Inflammatory macrophage treated with lipopolysaccharide for 1 hour (primary cell): ENCODE measurements around the gene GRM4.
A peak's percentile ranks its signal among the peaks of the same experiment; 100 is the strongest.

Experiments used
- DNase-seq, 2 donors: peaks; one replicate each; pipeline ENCODE4 v3.0.0-alpha.2; 2020 to 2022

GRM4 gene

DNA sequence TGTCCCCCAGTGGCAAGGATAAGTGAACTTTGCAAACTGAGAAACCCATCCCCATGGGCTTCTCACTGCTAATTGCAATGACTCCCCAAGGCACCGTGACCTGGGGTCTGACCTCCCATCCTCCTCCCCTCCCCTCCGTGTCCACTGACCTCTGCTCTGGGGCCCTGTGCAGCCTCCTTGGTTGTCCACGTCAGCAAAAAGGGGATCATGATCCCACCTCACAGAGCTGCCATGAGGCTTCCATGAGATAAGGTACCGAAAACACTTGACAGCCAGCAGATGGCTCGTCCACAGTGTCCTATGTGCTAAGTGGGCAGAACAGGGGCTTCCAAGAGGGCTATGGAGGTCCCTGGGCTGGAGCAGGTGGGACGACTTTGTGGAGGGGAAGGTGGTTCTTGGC lies 104.5 kb downstream of the GRM4 start:
- no peak for DNase-seq

DNA sequence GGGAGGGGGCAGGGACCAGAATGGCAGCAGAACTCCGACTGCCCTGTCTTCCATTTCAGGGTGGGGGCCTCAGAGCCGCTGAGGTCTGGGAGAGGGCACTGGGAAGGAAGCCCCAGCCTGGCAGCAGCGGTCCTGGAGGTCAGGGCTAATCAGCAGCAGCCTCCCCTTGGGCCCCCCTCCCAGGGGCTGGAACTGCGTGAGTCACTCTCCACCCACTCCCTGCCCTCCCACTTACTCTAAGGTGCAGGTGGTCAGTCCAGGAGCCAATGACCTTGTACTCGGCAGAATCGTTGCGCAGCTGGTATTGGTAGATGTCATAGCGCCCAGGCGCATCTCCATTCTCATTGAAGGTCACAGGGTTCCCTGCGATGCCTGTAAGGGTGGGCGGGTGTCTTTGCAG lies 105.9 kb downstream of the GRM4 start:
- DNase-seq, result no peak

DNA sequence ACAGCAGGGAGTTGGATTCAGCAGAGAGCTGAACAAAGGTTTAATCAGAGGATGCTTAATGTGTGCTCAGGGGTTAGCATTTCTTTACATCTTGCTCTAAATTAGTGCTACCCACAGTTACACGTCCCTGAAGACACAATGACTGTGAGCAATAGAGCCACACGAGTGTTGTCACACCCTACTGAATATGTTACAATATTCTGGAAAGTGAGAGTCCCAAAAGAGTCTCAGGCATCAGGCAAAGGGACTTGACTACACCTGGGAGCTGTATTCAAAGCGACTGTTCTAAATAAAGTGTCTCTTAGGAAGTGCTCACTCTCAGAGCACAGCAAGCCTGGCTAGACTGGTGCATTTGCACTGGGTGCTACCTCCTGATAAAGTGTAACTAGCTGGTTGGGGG lies 108.7 kb downstream of the GRM4 start:
- DNase-seq, result no peak

DNA sequence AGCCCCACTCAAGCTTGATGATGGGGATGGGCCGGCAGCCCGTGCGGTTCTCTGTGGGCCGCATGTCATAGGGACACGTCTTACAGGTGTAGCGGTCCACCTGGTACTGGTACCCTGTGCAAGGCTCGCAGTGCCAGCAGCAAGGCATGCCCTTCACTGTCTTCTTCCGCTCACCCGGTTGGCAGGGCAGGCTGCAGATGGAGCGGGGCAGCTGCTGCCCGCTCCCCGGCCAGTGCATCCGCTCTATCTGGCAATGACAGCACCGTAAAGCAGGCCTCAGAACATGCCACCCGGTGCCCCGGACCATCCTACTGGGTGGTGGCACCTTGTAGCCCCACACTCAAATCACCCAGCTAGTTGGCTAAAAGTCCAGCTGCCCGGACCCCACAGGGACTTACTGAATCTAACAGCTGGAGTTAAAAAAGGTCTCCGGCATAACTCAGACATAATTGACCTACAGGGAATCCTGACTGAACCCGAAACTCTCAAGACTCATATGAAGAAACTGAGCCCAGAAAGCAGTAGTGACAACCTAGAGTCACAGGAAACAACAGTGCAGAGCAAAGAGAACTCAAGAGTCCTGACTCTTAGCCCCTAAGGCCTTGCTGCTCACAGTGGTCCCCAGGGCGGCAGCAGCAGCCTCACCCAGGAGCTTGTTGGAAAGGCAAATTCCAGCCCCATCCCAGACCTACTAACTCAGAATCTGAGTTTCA lies 109.4 kb downstream of the GRM4 start:
- DNase-seq, result no peak

DNA sequence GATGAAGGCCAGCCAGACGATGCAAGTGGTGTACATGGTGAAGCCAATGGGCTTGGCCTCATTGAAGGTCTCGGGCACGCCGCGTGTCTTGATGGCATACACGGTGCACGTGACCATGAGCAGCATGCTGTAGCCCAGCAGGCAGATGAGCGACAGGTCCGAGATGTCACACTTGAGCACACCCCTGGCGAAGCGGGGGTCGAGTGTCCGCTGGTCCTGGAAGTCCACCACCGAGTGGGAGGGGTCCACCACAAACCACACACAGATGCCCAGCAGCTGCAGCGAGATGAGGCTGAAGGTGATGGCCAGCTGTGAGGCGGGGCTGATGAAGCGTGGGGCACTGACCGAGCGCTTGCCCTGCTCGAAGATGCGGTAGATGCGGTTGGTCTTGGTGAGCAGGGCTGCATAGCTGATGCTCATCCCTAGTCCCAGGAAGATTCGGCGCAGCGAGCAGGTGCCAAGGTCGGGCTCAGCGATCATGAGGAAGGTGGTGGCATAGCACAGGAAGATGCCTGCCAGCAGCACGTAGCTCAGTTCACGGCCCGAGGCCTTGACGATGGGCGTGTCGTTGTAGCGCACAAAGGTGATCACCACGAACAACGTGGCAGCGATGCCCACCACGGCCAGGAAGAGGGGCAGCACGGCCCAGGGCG lies 110.1 kb downstream of the GRM4 start:
- no peak for DNase-seq

DNA sequence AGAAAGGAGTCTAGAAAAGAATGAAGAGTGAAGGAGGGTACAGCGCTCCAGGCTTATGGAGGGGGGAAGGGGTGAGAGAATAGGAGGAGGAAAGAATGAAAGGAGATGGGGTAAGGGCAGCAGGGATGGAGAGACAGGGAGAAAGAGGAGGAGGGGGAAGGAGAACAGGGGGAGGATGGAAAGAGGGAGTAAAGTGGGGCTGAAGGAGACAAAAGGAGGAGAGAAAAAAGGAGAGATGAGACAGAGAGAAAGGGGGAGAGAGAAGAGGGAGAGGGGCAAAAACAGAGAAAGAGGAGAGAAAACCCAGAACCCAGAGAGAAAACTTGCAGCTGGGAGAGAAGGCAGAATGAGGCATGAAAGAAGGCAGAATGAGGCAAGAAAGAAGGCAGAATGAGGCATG lies 110.7 kb downstream of the GRM4 start:
- no peak for DNase-seq

DNA sequence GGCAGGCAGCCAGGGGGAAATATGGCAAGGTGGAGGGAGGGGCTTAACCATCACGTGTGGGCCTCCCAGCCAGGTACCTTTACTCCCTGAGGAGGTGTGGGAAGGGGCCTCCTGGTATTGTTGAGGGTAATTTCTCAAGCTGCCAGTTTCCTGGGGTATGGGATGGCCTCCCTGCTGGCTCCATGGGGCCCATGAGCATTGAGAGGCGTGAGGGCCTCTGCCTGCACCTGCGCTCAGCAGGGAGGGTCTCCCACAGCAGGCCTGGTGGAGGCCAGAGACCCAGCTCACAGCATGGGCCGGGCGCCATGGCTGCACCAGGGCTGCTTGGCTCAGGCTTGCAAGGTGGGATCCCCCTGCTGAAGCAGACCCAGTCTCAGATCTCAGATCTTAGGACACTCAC lies 113.0 kb downstream of the GRM4 start:
- no peak for DNase-seq

DNA sequence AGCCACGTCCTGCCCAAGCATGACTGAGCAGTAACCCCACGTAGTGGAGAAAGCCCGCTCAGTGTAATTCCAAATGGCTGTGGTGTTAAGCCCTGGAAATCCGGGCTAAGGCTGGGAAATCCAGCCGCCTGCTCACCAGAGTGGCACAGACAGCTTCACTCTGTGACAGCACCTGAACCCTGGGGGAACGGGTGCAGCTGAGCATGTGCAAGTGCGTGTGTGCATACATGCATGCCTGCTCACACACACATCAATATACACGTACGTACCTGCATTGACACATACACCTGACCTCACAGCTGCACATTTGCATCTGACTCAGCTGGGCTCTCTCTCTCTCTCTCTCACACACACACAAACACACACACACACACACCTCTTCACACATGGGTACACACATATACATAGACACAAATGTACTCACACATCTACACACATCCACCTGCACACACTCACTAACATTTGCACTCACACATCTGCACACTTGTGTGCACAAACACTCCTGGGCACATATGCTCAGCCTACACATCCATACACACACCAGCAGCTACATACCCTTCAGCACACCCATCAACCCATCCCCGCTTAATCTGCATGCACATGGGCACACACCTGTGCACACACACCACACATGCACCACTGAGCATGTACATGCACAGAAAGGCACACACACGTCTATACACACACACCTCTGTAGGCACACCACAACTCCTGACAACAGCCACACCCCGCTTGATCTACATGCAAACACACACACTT lies 114.1 kb downstream of the GRM4 start:
- DNase-seq, result no peak

DNA sequence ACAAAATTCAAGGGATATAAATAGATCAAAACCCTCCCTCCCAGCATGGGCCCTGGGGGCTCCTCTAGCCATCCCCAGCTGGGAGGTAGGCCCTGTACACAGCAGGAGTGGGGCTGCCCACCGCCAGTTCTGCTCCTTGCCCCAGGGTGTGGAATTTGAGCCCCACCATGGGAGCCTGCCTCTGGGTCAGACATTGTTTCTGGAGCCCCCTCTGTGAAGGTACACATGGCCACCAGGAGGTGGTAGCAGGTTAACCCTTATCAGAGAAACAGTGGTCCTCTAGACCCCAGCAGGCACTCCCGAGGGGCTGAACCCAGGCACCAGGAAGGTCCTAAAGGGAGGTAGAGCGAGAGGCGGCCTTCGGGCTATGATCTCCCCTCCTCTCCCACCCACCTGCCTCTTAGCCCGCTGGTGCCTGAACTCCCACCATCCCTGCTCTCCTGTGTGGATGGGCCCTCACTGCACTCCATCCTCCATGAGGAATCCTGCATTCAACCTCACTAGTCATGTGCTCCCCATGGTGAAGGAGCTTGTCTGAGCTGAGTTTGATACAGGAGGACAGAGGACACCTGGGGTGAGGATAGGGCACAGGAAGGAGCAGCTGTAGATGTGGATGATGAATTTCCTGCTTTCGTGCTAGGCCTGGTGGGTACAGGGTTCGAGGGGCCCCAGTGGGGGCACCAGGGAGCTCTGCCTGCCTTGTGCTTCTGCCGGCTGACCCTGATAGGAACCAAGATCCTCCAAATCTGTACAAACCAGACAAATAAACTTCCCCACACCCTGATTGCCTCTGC lies 114.9 kb downstream of the GRM4 start:
- no peak for DNase-seq

DNA sequence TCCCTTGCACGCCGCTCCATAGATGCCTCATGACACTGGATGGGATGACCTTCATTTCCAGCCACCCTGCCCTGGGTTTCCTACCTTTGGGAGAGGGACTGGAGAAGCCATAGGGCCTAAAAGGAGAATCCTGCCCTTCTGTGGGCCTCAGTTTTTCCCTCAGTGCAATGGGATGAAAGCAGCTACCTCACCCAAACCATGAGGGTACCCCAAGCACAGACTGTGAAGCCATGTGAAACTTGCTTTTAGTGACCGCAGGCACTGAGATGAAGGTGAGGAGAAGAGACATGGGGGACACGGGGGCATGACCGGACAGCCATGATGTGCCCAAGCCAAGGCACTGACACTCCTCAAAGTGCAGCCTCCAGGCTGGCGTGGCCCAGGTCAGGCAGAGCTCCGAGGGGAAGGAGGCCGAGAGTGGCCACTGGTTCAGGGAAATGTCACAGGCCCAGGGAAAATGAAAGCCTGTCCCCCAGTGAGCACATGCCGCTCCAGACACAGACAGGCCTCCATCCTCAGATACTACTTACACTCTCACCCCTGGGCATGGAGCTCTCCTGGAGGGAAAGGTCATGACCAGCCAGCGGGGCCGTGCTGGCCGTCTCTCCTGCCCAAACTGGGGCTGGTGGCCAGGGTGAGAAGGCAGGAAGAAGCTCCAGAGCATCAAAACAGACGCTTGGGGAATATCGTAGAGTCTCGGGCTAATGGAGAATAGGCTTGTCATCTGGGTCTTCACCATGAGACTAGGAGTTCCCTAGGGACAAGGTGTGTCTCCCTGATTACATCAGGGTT lies 116.2 kb downstream of the GRM4 start:
- DNase-seq, result no peak

DNA sequence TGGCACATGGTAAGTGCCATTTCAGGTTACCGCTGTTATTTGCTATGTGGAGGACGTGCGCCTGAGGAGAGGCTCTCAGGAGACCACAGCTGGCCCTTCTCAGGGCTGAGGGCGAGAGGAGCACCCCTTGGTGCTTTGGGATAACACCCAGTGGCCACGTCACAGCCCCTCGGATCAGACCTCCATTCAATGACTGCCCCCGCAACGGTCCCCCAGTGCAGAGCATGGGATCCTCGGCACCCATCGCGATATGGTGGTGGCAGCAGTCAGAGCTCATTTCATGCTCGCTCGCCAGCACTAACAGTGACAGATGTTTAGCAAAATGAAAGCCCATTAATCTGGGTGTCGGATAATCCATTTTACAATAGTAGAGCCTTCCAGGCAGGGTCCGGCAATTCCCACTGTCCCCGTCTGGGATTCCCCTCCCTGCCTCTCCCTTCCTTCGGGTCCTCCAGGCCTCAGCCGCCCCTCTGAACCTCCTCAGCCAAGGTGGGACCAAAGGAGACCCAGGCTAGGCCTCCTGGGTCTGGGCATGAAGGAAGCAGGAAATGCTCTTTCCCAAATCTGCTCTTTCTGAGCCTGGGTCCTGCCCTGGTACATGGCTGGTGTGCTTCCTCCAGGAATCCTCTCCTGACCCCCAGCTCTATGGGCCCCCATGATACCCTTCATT lies 117.1 kb downstream of the GRM4 start:
- DNase-seq, result no peak

DNA sequence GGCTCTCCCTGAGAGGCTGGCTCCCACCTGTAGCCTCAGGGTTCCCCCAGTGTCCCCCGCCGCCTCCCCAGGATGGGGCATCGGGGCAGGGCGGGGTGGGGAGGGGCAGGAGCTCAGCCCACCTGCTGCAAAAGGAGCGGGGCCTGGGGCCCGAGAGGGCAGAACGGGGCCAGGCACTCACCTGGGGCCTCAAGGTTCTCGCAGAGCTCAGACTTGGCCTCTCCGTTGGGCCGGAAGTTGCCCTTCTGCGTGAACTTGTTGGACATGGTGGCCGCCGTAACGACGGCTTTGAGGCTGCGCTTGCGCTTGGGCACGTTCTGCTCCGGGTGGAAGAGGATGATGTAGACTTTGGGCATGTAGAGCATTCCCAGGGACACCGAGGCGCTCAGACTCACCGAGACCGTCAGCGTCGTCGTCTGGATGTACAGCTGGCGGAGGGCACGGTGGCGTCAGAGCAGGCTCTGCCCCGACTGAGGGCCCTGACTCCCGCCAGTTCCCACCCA lies 117.9 kb downstream of the GRM4 start:
- no peak for DNase-seq

DNA sequence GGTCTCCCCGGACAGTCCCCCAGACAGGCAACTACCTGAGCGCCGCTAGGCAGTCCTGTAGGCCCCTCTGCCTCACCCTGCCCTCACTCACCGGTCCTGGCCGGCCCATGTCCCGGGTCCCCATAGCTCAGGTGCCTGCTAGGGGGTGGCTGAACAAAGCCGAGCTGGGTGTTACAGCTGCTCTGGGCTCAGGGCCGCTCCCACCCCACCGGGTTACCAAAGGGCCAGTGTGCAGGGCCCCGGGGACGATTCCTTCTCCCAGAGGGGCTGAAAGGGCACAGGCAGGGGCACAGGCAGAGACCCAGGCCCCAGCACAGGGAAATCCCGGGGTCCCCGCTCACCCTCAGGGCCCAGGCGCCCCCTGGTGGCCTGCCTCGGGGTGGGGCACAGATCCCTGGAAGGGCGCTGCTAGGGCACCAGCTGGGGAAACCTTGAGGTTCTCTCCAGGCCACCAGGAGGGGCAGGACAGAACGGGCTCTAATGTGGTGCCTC lies 118.4 kb downstream of the GRM4 start:
- DNase-seq, result peak in 1 of 2 donors; percentile 53

DNA sequence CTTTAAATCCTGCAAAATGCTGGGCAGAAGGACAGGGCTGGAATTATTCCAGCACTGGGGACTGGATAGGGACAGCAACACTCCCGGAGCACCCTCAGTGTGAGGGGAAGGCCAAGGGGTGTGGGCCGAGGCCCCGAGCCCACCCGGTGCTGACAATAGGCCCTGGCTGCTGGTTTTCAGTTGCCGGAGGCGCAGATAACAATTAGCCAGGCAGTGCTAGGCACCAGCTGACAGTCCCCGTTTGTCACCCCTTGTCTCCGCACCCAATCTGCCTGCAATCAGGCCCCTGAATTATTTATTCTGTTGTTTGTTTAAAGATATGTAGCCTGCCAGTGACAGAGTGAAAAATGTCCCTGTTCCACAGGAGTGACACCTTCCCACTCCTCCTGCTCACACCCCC lies 120.0 kb downstream of the GRM4 start:
- no peak for DNase-seq

DNA sequence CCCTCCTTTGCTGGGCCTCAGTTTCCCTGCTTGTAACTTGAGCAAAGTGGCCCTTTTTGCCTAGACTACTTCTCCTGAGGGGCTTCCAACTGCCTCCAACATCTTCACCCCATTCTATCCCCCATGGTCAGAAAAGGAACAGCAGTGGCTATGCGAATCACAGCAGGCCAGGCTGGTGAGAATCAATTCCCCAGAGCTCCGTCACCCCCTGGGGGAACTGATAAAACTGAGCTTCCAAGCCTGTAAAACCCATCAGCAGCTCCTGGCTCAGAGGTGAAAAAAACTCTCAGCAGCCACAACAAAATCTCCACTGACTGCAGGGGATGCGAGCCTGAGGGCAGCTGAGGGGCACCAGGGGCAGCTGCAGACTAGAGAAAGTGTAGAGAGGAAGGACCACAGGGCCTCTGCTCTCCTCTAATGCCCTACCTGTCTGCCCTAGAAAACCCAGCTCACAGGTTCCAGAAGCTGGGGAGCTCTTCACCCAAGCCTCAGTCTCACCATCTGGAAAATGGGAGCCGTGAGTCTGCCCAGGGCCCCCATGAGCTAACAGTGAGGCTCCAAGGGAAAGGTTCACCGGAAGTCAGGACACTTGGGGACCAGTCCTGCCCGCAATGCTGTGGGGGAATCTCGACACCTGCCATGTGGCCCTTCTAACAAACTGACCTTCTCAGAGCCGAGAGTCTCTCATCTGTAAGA lies 120.6 kb downstream of the GRM4 start:
- no peak for DNase-seq

DNA sequence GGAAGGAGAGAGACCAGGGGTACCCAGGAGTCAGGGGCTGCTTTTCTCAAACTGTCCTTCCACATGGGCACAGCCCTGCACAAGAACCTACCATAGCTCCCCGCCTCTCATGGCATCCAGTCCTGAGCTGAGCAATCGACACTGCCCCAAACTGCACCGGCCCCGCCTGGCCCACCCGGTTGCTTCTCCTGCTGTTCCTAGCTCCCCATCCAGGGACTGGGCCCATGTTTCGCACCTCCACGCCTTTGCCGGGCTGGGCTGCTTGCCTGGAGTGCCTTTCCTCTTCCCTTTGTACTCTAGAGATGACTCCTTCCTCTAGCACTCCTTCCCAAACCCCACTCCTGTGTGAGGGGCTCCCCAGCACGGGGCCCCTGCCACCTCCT lies 123.0 kb downstream of the GRM4 start:
- no peak for DNase-seq

DNA sequence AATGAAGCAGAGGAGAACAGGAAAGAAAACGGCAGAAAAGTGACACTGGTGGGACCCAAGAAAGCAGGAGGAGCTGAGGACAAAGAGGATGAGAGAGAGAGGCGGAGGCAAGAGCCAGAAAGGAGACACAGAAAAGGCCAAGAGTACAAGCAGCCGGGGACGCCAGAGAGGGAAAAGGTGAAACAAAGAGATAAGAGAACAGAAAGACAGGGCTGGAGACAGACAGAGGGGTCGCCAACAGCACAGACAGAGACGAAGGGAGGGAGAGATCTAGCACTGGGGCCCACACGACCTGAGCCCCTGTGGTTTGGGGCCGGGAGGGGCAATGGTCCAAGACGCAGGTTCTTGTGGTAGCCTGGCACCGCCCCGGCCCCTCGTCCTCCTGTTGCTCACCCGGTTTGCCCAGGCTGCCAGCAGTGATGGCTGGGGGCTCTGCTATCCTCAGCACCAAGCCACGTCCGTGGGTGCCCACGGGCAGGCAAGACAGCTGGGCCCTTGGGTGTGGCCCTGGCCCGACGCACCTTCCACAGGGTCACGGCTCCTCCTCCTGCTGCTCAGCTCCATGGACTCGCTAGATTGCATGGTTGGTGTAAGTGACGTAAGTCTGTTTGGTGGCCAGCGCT lies 123.5 kb downstream of the GRM4 start:
- DNase-seq, result no peak

DNA sequence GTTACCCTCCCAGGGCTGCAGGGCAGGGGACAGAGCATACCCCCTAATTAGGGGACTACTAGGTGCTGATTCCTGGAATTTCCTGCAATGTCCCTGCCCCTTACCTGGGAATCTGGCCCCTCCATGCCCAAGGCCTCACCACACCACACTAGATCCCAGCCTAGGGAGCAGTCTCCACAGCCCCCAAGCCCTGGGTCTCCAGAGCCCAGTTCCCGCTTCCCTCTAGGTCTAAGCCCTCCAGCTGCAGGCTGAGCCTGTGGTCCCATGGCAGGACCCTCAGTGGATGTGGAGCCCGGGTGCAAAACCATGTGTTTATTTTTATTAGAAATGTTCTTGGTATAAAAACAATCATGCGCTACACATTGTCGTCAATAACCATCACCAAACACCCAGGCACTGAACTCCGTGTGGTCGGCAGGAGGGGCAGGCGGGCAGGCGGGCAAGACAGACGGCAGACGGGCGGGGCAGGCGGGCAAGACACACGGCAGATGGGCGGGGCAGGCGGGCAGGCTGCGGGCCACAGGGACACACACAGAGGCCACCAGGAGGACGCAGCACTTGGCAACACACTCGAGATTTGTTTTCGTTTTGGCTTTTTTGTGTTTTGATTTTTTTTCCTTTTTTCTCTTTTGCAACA lies 124.2 kb downstream of the GRM4 start:
- DNase-seq, result no peak

DNA sequence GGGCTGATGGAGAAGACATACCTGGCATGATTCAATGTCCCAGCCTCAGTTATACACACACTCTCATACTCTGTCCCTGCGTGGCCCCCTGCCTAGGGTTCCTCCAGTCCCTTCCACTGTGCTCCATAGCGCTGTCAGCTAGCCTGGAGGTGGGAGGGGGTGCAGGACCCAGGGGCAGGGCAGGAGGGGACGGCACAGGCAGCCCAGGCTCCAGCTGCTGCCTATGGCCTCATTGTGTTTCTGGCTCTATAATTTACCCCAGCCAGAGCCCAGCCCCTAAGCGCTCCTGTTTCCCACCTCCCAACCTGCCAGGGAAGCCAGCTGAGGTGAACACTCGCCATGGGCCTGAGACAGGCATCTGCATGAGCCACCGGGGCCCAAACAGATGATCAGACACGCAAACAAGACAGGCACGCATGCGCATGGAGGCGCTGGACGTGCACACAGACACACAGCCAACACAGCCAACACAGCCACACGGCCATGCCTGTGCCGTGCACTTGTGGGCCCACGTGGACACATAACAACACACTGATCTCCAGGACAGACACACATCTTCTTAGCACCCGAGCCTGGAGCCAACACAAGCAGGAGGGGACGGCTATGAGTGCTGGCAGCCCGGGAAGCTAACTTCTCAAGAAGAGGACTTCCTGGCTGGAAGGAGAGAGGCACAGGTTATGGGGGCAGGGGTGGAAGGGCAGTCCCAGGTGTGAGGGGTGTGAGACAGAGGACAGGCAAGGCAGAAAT lies 124.9 kb downstream of the GRM4 start:
- no peak for DNase-seq
